ENCODE results near the gene MAPK8IP2.

Gene MAPK8IP2

GRCh38 chr22:50569896-50570535, 30.6 kb upstream of the MAPK8IP2 start:
- ChIA-PET POLR2A (interaction anchor here (1.0 to 1.8 kb wide), 3 partner anchors 11 to 45 kb away, joined by 3 to 8 read pairs (median 4); partner anchors contain the start of gene SCO2), CTCF (interaction anchor here (0.9 to 1.4 kb wide), 2 partner anchors 51 to 55 kb away, joined by 3 to 4 read pairs; no protein-coding TSS in a partner anchor)
- TF ChIP-seq SCRT2 (tag by site-specific recombination; IDR thresholded peaks at IDR 0.05) (no peak), WT1 (tag by site-specific recombination; IDR thresholded peaks at IDR 0.05) (no peak), FEZF1 (tag by site-specific recombination; IDR thresholded peaks at IDR 0.05) (no peak), ZNF629 (tag by site-specific recombination; IDR thresholded peaks at IDR 0.05) (no peak), PRDM6 (tag by site-specific recombination; IDR thresholded peaks at IDR 0.05) (no peak), ZNF10 (tag by site-specific recombination; IDR thresholded peaks at IDR 0.05) (no peak), YY2 (tag by site-specific recombination; IDR thresholded peaks at IDR 0.05) (no peak), ZNF596 (tag by site-specific recombination; IDR thresholded peaks at IDR 0.05) (no peak), ZNF26 (tag by site-specific recombination; IDR thresholded peaks at IDR 0.05) (no peak), ZNF544 (tag by site-specific recombination; IDR thresholded peaks at IDR 0.05) (no peak), ZBTB6 (tag by site-specific recombination; IDR thresholded peaks at IDR 0.05) (no peak), SCRT1 (tag by site-specific recombination; IDR thresholded peaks at IDR 0.05; ENCODE audit: borderline replicate concordance) (no peak), ZNF37A (tag by site-specific recombination; IDR thresholded peaks at IDR 0.05) (no peak)
- Histone ChIP-seq H3K27ac (ENCODE audit: extremely low read depth, low read depth, low read length) (no peak overlapping the region), H3K4me3 (ENCODE audit: low read depth, low read length) (no peak overlapping the region), H3K4me1 (ENCODE audit: control insufficient read depth, insufficient read depth, low read length) (no peaks in the 10 kb centered on the region), H3K9me3 (ENCODE audit: control insufficient read depth, insufficient read depth, low read depth, low read length) (no peaks in the 10 kb centered on the region), H3K36me3 (ENCODE audit: control insufficient read depth in 2 of 2, insufficient read depth in 1 of 2, low read length in 2 of 2) (peaks cover 43 to 74% of the 10 kb centered on the region in 2 experiments)

- Histone ChIP-seq H3K4me3 (ENCODE audit: low read depth, low read length) (no peak overlapping the region), H3K36me3 (ENCODE audit: control insufficient read depth in 2 of 2, insufficient read depth in 1 of 2, low read length in 2 of 2) (peaks cover 45 to 81% of the 10 kb centered on the region in 2 experiments), H3K27ac (ENCODE audit: extremely low read depth, low read depth, low read length) (no peak overlapping the region), H3K4me1 (ENCODE audit: control insufficient read depth, insufficient read depth, low read length) (no peaks in the 10 kb centered on the region), H3K9me3 (ENCODE audit: control insufficient read depth, insufficient read depth, low read depth, low read length) (no peaks in the 10 kb centered on the region)
- ChIA-PET CTCF (interaction anchor here (1.0 to 1.4 kb wide), 2 partner anchors 12 to 50 kb away, joined by 3 to 4 read pairs; partner anchors contain the start of gene CHKB), POLR2A (interaction anchor here (1.1 kb wide), 2 partner anchors 8 to 36 kb away, joined by 4 read pairs; partner anchors contain the start of gene SYCE3)
- TF ChIP-seq ZNF704 (tag by site-specific recombination; IDR thresholded peaks at IDR 0.05) (no peak), OSR2 (tag by site-specific recombination; IDR thresholded peaks at IDR 0.05) (no peak), MEIS1 (CRISPR knock-in tag; IDR thresholded peaks at IDR 0.05; ENCODE audit: borderline replicate concordance) (no peak)
These were observed 29.7 kb upstream of the MAPK8IP2 start for GRCh38 chr22:50570861-50571260.
